Breast epithelium (tissue), 3 donors: ENCODE results near the gene GALNT6.

Source experiments
- CTCF ChIP-seq, 3 donors: fragments of 450-650 bp; IDR thresholded peaks; one replicate each; pipeline ENCODE4 v1.5.1; 2016 to 2017; ENCODE audit warnings: antibody characterized with exemption in 3 of 3, mild to moderate bottlenecking in 3 of 3, moderate library complexity in 3 of 3
- POLR2A ChIP-seq: fragments of 450-650 bp; IDR thresholded peaks from one replicate; pipeline ENCODE4 v1.6.1; 2016; ENCODE audit warnings: antibody characterized with exemption, mild to moderate bottlenecking, moderate library complexity
- POLR2AphosphoS5 ChIP-seq, 3 donors: sonication (generic); formaldehyde crosslinking; IDR thresholded peaks; one replicate each; pipeline ENCODE4 v1.6.1; 2017; ENCODE audit warnings: antibody characterized with exemption in 3 of 3

DNA sequence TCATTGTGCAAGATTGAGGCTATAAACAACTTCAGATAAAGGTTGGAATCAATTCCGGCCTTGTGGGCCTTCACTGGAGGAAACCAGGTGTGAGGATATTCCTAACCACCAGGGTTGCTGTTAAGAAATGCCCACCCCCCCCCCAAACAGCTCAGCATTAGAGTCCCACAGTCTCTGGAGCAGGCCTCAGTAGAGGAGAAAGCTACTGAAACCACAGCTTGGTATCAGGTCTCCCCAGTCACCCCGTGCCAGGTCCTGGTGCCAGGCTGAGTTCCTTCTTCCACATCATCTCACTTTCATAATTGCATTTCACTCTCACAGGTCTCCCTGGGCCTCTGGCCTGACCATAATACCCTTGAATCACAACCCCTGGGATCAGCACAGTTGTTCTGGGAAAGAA, 12.5 kb downstream of the GALNT6 start:
- TF ChIP-seq CTCF (IDR thresholded peaks at IDR 0.05) = no peak
- TF ChIP-seq POLR2A = no peak
- no peak for TF ChIP-seq POLR2AphosphoS5 (IDR thresholded peaks at IDR 0.05)
